ENCODE measurements around the gene WDR37. TPM values are rescaled to one million over a fixed set of nuclear protein-coding genes. Genes with fewer than 3 reads are reported as not detected.

Gene WDR37
- polyA plus RNA-seq, 2 of the 4 experiments (the other 2 are of a cell fraction) = 5.9 to 7.1 TPM

DNA sequence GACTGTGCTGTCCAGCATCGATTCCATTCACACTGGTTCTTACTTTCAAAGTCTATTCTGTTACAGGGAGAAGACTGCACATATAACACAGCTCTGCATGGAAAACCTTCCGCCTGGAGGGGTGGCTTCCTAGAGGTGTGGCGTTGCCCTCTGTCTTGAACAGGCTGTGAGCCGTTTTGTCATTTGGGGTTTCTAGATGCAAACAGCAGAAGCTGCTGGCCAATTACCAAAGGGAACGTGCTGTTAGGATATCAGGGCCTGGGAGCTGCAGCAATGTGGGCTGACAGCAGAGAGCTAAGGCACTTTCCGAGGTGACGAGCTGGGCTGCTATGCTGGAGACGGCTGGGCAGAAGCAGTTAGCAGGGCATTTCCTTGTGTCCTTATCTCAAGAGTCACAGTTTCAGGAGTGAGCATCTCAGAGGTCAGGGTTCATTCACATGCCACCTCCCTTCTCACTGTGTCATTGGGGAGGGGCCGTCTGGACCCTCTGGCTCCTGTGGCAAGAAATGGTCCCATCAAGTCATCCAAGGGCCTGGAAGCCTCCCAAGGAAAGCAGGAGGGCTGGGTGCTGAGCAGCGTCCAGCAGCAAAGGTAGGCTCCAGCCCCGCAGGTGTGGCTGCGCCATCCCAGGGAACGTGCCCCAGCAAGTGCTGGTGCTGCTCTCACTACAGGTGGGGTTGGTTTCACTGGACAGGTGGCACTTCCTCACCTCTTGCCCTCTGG, 106.5 kb downstream of the WDR37 start:
- ChIA-PET CTCF (interaction anchor here (1.2 kb wide), 1 partner anchor 19 kb away, joined by 4 read pairs; no protein-coding TSS in a partner anchor), POLR2A (no interaction called here)
- H3K4me3 ChIP-seq = no peak overlapping the region
- 10% methylated on average over 9 of the region's 13 CpGs for WGBS (ENCODE audit: missing lambda C conversion rate)
- FAIRE-seq (no peak), ATAC-seq (peak; percentile 24 to 27; a peak in 2 of 6 replicates), DNase-seq (ENCODE audit: low read depth in 1 of 2, low spot score in 1 of 2) (no peak)
- TF ChIP-seq JUN (IDR thresholded peaks at IDR 0.05) (no peak), ESRRA (IDR thresholded peaks at IDR 0.05; ENCODE audit: borderline replicate concordance, low read length) (no peak), NPAS2 (CRISPR knock-in tag; IDR thresholded peaks at IDR 0.05; ENCODE audit: borderline replicate concordance) (no peak), JUNB (IDR thresholded peaks at IDR 0.05) (no peak), MYC (IDR thresholded peaks at IDR 0.05; ENCODE audit: borderline replicate concordance, low read length) (no peak), EP300 (IDR thresholded peaks at IDR 0.05) (no peak), PHF8 (IDR thresholded peaks at IDR 0.05; ENCODE audit: borderline replicate concordance, low read depth) (no peak), HDAC2 (IDR thresholded peaks at IDR 0.05) (no peak), HOXA7 (CRISPR knock-in tag; IDR thresholded peaks at IDR 0.05) (no peak), CEBPB (IDR thresholded peaks at IDR 0.05) (no peak)
- TF ChIP-seq, protein P1, sequence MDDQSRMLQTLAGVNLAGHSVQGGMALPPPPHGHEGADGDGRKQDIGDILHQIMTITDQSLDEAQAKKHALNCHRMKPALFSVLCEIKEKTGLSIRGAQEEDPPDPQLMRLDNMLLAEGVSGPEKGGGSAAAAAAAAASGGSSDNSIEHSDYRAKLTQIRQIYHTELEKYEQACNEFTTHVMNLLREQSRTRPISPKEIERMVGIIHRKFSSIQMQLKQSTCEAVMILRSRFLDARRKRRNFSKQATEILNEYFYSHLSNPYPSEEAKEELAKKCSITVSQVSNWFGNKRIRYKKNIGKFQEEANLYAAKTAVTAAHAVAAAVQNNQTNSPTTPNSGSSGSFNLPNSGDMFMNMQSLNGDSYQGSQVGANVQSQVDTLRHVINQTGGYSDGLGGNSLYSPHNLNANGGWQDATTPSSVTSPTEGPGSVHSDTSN (IDR thresholded peaks at IDR 0.05) = no peak
- no peaks in the 10 kb centered on the region for H3K9me3 ChIP-seq
- no peaks in the 10 kb centered on the region for H3K4me1 ChIP-seq
- H3K27ac ChIP-seq = no peak overlapping the region
- H3K4me2 ChIP-seq = no peak overlapping the region

DNA sequence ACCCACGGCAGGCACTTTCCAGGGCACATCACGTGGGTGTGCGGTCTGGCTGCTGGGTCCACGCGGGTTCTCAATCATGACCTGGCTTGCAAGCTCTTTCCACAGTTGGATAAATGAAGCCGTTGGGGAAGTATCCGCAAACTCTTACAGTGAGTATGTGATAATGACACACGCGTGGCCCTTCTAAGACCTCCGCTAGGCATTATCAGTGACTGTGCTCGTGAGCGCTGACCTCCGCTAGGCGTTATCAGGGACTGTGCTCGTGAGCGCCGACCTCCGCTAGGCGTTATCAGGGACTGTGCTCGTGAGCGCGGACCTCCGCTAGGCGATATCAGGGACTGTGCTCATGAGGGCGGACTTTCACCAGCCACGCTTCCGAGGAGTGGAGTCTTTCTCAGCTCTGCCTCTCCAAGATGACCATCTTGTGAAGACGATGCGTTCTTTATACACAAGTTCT, 107.0 kb downstream of the WDR37 start:
- H3K27ac ChIP-seq = no peak overlapping the region
- WGBS (ENCODE audit: missing lambda C conversion rate) = 74% methylated on average over 28 of the region's 29 CpGs

More for the DNA sequence above, 107.0 kb downstream of the WDR37 start:
- Histone ChIP-seq H3K4me1 (no peaks in the 10 kb centered on the region), H3K4me3 (no peak overlapping the region), H3K9me3 (no peaks in the 10 kb centered on the region), H3K4me2 (no peak overlapping the region)
- DNase-seq (ENCODE audit: low read depth in 1 of 2, low spot score in 1 of 2) (no peak), FAIRE-seq (no peak), ATAC-seq (no peak)
- ChIA-PET CTCF (no interaction called here), POLR2A (no interaction called here)
- TF ChIP-seq MAZ (IDR thresholded peaks at IDR 0.05; ENCODE audit: borderline replicate concordance, low read depth, low read length) (no peak), ZC3H11A (IDR thresholded peaks at IDR 0.05) (no peak), HOXB13 (CRISPR knock-in tag; IDR thresholded peaks at IDR 0.05; ENCODE audit: low read depth) (no peak), CHD2 (IDR thresholded peaks at IDR 0.05; ENCODE audit: low read length, partially characterized antibody) (no peak), HEYL (CRISPR knock-in tag; IDR thresholded peaks at IDR 0.05) (no peak), SMC3 (IDR thresholded peaks at IDR 0.05) (no peak), CBX2 (IDR thresholded peaks at IDR 0.05; ENCODE audit: borderline replicate concordance, low read depth) (no peak), PHF8 (IDR thresholded peaks at IDR 0.05; ENCODE audit: borderline replicate concordance, low read depth) (no peak), EHF (CRISPR knock-in tag; IDR thresholded peaks at IDR 0.05) (no peak), MAFK (IDR thresholded peaks at IDR 0.05; ENCODE audit: partially characterized antibody) (no peak)
- TF ChIP-seq, protein P2, sequence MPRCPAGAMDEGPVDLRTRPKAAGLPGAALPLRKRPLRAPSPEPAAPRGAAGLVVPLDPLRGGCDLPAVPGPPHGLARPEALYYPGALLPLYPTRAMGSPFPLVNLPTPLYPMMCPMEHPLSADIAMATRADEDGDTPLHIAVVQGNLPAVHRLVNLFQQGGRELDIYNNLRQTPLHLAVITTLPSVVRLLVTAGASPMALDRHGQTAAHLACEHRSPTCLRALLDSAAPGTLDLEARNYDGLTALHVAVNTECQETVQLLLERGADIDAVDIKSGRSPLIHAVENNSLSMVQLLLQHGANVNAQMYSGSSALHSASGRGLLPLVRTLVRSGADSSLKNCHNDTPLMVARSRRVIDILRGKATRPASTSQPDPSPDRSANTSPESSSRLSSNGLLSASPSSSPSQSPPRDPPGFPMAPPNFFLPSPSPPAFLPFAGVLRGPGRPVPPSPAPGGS (IDR thresholded peaks at IDR 0.05) = no peak
- TF ChIP-seq, protein P3, sequence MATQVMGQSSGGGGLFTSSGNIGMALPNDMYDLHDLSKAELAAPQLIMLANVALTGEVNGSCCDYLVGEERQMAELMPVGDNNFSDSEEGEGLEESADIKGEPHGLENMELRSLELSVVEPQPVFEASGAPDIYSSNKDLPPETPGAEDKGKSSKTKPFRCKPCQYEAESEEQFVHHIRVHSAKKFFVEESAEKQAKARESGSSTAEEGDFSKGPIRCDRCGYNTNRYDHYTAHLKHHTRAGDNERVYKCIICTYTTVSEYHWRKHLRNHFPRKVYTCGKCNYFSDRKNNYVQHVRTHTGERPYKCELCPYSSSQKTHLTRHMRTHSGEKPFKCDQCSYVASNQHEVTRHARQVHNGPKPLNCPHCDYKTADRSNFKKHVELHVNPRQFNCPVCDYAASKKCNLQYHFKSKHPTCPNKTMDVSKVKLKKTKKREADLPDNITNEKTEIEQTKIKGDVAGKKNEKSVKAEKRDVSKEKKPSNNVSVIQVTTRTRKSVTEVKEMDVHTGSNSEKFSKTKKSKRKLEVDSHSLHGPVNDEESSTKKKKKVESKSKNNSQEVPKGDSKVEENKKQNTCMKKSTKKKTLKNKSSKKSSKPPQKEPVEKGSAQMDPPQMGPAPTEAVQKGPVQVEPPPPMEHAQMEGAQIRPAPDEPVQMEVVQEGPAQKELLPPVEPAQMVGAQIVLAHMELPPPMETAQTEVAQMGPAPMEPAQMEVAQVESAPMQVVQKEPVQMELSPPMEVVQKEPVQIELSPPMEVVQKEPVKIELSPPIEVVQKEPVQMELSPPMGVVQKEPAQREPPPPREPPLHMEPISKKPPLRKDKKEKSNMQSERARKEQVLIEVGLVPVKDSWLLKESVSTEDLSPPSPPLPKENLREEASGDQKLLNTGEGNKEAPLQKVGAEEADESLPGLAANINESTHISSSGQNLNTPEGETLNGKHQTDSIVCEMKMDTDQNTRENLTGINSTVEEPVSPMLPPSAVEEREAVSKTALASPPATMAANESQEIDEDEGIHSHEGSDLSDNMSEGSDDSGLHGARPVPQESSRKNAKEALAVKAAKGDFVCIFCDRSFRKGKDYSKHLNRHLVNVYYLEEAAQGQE (IDR thresholded peaks at IDR 0.05) = no peak
